ENCODE data around the gene FMO5.

FMO5 gene

DNA sequence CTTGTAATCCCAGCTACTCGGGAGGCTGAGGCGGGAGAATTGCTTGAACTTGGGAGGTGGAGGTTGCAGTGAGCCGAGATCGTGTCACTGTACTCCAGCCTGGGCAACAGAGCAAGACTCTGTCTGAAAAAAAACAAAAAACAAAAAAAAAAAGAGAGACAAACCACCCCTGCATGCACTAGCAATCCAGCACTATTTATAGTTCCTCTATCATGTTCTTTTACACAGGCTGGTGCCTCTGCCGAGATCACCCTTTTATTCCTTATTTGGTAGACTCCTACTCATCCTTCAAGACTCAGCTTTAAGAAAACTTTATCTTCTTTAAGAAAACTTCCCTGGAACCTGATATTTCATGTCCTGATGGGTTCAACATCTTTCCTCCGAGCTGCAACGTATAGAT lies 10.8 kb downstream of the FMO5 start:
- no peak for DNase-seq (ENCODE audit: low read depth, low spot score)
- in situ Hi-C loops (cut with HindIII; ENCODE audit: low sequenced_read_pairs), result no loop called here
- H3K4me3 ChIP-seq (ENCODE audit: low read depth, low read length), result no peak overlapping the region
- TF ChIP-seq, protein P1, sequence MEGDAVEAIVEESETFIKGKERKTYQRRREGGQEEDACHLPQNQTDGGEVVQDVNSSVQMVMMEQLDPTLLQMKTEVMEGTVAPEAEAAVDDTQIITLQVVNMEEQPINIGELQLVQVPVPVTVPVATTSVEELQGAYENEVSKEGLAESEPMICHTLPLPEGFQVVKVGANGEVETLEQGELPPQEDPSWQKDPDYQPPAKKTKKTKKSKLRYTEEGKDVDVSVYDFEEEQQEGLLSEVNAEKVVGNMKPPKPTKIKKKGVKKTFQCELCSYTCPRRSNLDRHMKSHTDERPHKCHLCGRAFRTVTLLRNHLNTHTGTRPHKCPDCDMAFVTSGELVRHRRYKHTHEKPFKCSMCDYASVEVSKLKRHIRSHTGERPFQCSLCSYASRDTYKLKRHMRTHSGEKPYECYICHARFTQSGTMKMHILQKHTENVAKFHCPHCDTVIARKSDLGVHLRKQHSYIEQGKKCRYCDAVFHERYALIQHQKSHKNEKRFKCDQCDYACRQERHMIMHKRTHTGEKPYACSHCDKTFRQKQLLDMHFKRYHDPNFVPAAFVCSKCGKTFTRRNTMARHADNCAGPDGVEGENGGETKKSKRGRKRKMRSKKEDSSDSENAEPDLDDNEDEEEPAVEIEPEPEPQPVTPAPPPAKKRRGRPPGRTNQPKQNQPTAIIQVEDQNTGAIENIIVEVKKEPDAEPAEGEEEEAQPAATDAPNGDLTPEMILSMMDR (IDR thresholded peaks at IDR 0.05; ENCODE audit: low read depth, low read length), result no peak

DNA sequence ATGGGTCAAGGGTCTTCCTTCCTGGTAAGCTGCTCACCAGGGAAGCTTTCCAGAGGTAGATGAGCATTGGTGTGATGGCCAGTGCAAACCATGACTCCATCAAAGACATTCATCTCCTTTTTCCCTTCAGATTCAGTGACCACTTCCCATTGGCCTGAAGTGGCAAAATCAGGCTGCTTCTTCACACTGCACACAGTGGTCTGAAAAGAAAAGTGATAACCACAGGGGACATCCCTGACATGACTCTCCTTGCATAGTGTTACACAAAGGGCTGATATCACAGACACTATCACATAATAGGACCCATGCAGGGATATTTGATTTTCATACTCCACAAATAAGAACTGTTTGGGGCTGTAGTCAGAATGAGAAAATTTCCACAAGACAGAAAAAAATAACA lies 11.9 kb downstream of the FMO5 start:
- TF ChIP-seq, protein P1 (IDR thresholded peaks at IDR 0.05; ENCODE audit: low read depth, low read length), result no peak
- H3K4me3 ChIP-seq (ENCODE audit: low read depth, low read length), result no peak overlapping the region
- in situ Hi-C loops (cut with HindIII; ENCODE audit: low sequenced_read_pairs), result no loop called here
- no peak for DNase-seq (ENCODE audit: low read depth, low spot score)

DNA sequence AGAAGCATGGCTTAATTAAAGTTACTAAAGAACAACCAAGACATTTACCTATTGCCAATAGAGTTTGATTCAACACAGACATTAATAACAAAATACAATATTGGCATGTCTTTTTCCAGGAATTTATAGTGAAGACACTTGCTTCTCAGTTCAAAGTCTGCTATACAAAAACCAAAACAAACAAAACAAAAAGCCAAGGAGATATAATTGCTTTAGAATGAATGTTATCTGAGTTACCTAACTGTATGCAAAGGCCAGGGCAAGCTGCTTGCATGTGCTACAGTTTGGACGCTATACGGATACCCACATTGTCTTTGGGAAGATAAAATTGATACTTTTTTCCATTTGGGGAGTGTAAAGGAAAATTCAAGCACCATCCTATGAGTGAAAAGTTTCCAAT lies 13.6 kb downstream of the FMO5 start:
- DNase-seq (ENCODE audit: low read depth, low spot score), result no peak
- TF ChIP-seq, protein P1 (IDR thresholded peaks at IDR 0.05; ENCODE audit: low read depth, low read length), result no peak
- no peak overlapping the region for H3K4me3 ChIP-seq (ENCODE audit: low read depth, low read length)
- in situ Hi-C loops (cut with HindIII; ENCODE audit: low sequenced_read_pairs), result no loop called here

GRCh38 chr1:147210987-147211386 lies 14.2 kb downstream of the FMO5 start:
- in situ Hi-C loops (cut with HindIII; ENCODE audit: low sequenced_read_pairs), result no loop called here
- TF ChIP-seq, protein P1 (IDR thresholded peaks at IDR 0.05; ENCODE audit: low read depth, low read length), result no peak
- no peak for DNase-seq (ENCODE audit: low read depth, low spot score)
- H3K4me3 ChIP-seq (ENCODE audit: low read depth, low read length), result no peak overlapping the region

DNA sequence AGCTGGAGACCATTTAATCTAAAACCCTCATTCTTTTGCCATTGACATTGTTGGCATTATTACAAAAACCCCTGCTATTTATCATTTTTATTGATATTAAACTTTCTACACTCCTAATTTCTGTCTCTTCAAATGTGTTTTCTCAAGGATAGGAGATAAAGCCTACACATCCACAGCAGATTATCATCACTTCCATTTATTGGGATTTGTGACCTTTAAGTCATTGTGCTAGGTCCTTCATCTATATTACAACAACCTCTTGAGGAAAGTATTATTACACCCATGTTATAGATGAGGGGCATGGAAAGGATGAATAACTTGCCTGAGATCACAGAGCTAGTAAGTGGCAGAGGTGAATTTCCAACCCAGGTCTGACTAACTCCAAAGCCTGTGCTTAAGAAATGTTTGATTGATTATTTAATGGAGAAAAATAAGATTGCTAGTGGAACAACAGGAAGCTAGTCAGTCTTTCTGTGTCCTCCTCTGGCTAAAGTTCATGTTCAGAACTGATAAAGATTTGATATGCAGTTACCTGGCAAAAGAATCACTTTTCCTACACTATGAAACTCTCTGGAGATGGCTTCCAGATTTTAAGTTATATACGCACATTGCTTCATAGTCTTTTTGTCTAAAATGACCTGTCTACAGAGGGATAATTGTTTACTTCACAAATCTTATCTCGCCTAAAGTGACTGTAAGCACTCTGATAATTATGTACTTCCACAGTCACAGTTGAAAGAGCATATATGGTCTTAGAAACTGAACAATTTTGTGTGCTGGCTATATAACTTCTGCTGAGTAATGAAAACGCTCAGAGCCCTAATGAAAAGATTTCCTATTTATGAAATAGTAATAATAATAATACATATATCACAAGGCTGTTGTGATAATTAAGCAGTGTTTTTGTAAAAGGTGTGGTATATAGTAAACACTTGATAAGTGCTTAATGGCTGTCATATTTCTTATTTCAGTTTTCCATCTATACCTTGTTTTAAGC lies 15.0 kb downstream of the FMO5 start:
- no peak for DNase-seq (ENCODE audit: low read depth, low spot score)
- in situ Hi-C loops (cut with HindIII; ENCODE audit: low sequenced_read_pairs), result no loop called here
- TF ChIP-seq, protein P1 (IDR thresholded peaks at IDR 0.05; ENCODE audit: low read depth, low read length), result no peak
- no peak overlapping the region for H3K4me3 ChIP-seq (ENCODE audit: low read depth, low read length)

DNA sequence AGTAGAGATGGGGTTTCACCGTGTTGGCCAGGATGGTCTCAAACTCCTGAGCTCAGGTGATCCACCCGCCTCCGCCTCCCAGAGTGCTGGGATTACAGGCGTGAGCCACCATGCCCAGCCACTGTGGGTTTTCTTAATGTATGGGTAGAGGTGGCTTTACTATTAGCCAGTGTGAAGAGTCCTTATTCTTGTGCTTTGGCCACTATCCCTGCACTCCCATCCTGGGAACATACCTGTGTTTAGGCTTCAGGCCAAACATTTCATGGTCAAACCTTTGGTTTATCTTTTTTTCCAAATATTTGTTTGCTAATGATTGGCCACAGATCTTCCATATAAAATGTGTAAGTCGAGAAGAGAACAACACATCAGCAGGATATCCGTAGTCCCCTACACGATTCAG lies 16.5 kb downstream of the FMO5 start:
- DNase-seq (ENCODE audit: low read depth, low spot score), result no peak
- no peak overlapping the region for H3K4me3 ChIP-seq (ENCODE audit: low read depth, low read length)
- in situ Hi-C loops (cut with HindIII; ENCODE audit: low sequenced_read_pairs), result no loop called here
- TF ChIP-seq, protein P1 (IDR thresholded peaks at IDR 0.05; ENCODE audit: low read depth, low read length), result no peak

Data from astrocyte of the spinal cord (primary cell).